Pancreas (tissue), 10 donors: Measurements from ENCODE around the gene PTPN23. TPM values are rescaled to one million over a fixed set of nuclear protein-coding genes. Genes with fewer than 3 reads are reported as not detected.
A peak's percentile ranks its signal among the peaks of the same experiment; 100 is the strongest.

ENCODE experiments used
- ATAC-seq, 4 donors: fragments of 200-7000 bp; cut with Tn5 transposase; one replicate each; pipeline versions ENCODE4 v1.8.0 to v1.9.1; 2020; ENCODE audit warnings: mild to moderate bottlenecking in 4 of 4, moderate library complexity in 4 of 4
- DNase-seq, 6 donors: peaks; one replicate each; pipeline ENCODE4 v3.0.0-alpha.2; 2020
- FAIRE-seq: peaks from 2 replicates; lab custom pipeline; 2012; peaks lifted over from hg19 to GRCh38; lab: Jason Lieb, UNC
- H3K27ac ChIP-seq, 4 donors: fragments of 200-600 bp; sonication (generic); 1 replicate in 3 of 4; 2 replicates in 1 of 4; pipeline versions ENCODE4 v1.5.0 to v1.8.0; 2020
- H3K27me3 ChIP-seq, 4 donors: fragments of 200-600 bp; one replicate each; pipeline ENCODE4 v1.8.0; 2021
- H3K36me3 ChIP-seq, 3 donors: fragments of 200-600 bp; sonication (generic) in 1 of 3; one replicate each; pipeline versions ENCODE4 v1.5.0 to v1.8.0; 2020 to 2021
- H3K4me1 ChIP-seq, 3 donors: fragments of 200-600 bp; one replicate each; pipeline ENCODE4 v1.8.0; 2021
- H3K4me3 ChIP-seq, 4 donors: fragments of 200-600 bp; sonication (generic) in 2 of 4; one replicate each; pipeline versions ENCODE4 v1.5.0 to v1.8.0; 2020 to 2021
- H3K9me3 ChIP-seq, 4 donors: fragments of 200-600 bp; one replicate each; pipeline ENCODE4 v1.8.0; 2021
- CTCF ChIP-seq, 4 donors: fragments of 200-600 bp; sonication (generic) in 3 of 4; IDR thresholded peaks; one replicate each; pipeline versions ENCODE4 v1.5.0 to v1.8.0; 2021; ENCODE audit warnings: antibody characterized with exemption in 4 of 4
- WGBS, 2 donors: extraction: QIAGEN DNeasy Blood & Tissue Kit; methylation state at CpG; one replicate each; pipeline ENCODE4 v1.1.7; 2013; 5-methylcytosine and 5-hydroxymethylcytosine counted together
- intact Hi-C, 3 donors: fragments of 100-400 bp; cut with DNase I; formaldehyde crosslinking; loops; one replicate each; pipeline versions ENCODE4 v1.11.1 to v1.14.2; 2022
- polyA plus RNA-seq, 2 donors: library from polyadenylated mRNA; stranded (reverse); fragments of 200-250 nt; gene quantifications; one replicate each; pipeline ENCODE4 v1.2.3, GENCODE V29; 2013
- total RNA-seq, 6 donors: library from RNA; stranded (reverse); fragmentation: NEBNext Ultra II Directional in 4 of 6; extraction: Animal tissue kit (Norgen Biotek cat#: 25700) in 4 of 6; gene quantifications; one replicate each; pipeline versions ENCODE4 v1.2.1 to v1.2.4, GENCODE V29; 2021 to 2023
- donor health status: healthy with polysubstance abuse.
- donor health status: DM: no; HTN: no; CAD: no; lungs with moderate emphysema.
- donor health status: DM: no; HTN: no; CAD: no.
- donor health status: control.
- donor health status: control.
- donor health status: Bipolar disorder and iron deficiency.
- donor health status: DM: yes; HTN: yes; CAD: no.
- donor health status: DM: no; HTN: no; CAD: no.
- donor health status: DM: no; HTN: no; CAD: no.
- donor health status: DM: yes; HTN: yes; CAD: no.

The PTPN23 gene
- total and polyA plus RNA-seq, 8 donors = 14.2 to 40.8 (median 21.1) TPM

GRCh38 chr3:47370887-47371697 lies 9.7 kb upstream of the PTPN23 start:
- ATAC-seq = peak in 1 of 4 donors; percentile 44
- intact Hi-C loops = no loop called here

GRCh38 chr3:47374587-47374986 lies 6.2 kb upstream of the PTPN23 start:
- TF ChIP-seq CTCF (IDR thresholded peaks at IDR 0.05) = no peak
- intact Hi-C loops = no loop called here
- no peak for ATAC-seq

More at GRCh38 chr3:47370887-47371697, 9.7 kb upstream of the PTPN23 start:
- 32 to 37% methylated on average over 13 of the region's 13 CpGs for WGBS, 2 donors
- peak in 1 of 4 donors; percentile 8 for TF ChIP-seq CTCF (IDR thresholded peaks at IDR 0.05)
- H3K27me3 ChIP-seq = no peaks in the 10 kb centered on the region
- no peak overlapping the region for H3K4me3 ChIP-seq
- H3K36me3 ChIP-seq = no peaks in the 10 kb centered on the region
- no peak overlapping the region for H3K27ac ChIP-seq
- no peak for DNase-seq
- FAIRE-seq = no peak
- H3K9me3 ChIP-seq = no peaks in the 10 kb centered on the region
- no peaks in the 10 kb centered on the region for H3K4me1 ChIP-seq

GRCh38 chr3:47376393-47376792 lies 4.4 kb upstream of the PTPN23 start:
- intact Hi-C loops = no loop called here
- WGBS, 2 donors = 76 to 98% methylated on average over 3 of the region's 3 CpGs

More at GRCh38 chr3:47374587-47374986, 6.2 kb upstream of the PTPN23 start:
- H3K9me3 ChIP-seq = no peaks in the 10 kb centered on the region
- H3K27me3 ChIP-seq = no peaks in the 10 kb centered on the region
- no peak for DNase-seq
- H3K36me3 ChIP-seq = no peaks in the 10 kb centered on the region
- H3K4me3 ChIP-seq = no peak overlapping the region
- no peak for FAIRE-seq
- peaks cover 0 to 8% (median 7%) of the 10 kb centered on the region in 3 donors for H3K4me1 ChIP-seq
- H3K27ac ChIP-seq = no peak overlapping the region

GRCh38 chr3:47377186-47377585 lies 3.6 kb upstream of the PTPN23 start:
- no peak overlapping the region for H3K4me3 ChIP-seq
- no peak overlapping the region for H3K27ac ChIP-seq
- no peak for TF ChIP-seq CTCF (IDR thresholded peaks at IDR 0.05)
- H3K36me3 ChIP-seq = no peaks in the 10 kb centered on the region
- peaks cover 4 to 16% (median 12%) of the 10 kb centered on the region in 3 donors for H3K4me1 ChIP-seq
- ATAC-seq = no peak
- intact Hi-C loops = no loop called here
- H3K27me3 ChIP-seq = no peaks in the 10 kb centered on the region
- FAIRE-seq = no peak
- no peak for DNase-seq
- H3K9me3 ChIP-seq = no peaks in the 10 kb centered on the region
- WGBS, 2 donors = 84 to 97% methylated on average over 2 of the region's 2 CpGs

More at GRCh38 chr3:47376393-47376792, 4.4 kb upstream of the PTPN23 start:
- no peak for FAIRE-seq
- H3K27ac ChIP-seq = no peak overlapping the region
- H3K27me3 ChIP-seq = no peaks in the 10 kb centered on the region
- no peak for ATAC-seq
- no peak overlapping the region for H3K4me3 ChIP-seq
- H3K4me1 ChIP-seq = peaks cover 0 to 12% (median 9%) of the 10 kb centered on the region in 3 donors
- no peak for TF ChIP-seq CTCF (IDR thresholded peaks at IDR 0.05)
- H3K9me3 ChIP-seq = no peaks in the 10 kb centered on the region
- H3K36me3 ChIP-seq = no peaks in the 10 kb centered on the region
- no peak for DNase-seq

- H3K4me1 ChIP-seq = peaks cover 6 to 18% (median 12%) of the 10 kb centered on the region in 3 donors
- intact Hi-C loops = no loop called here
- no peak overlapping the region for H3K27ac ChIP-seq
- H3K4me3 ChIP-seq = peak overlapping the region in 2 of 4 donors; percentile 71 to 96
- ATAC-seq = no peak
- H3K9me3 ChIP-seq = no peaks in the 10 kb centered on the region
- H3K27me3 ChIP-seq = no peaks in the 10 kb centered on the region
- DNase-seq = no peak
- no peak for TF ChIP-seq CTCF (IDR thresholded peaks at IDR 0.05)
- no peak for FAIRE-seq
- no peaks in the 10 kb centered on the region for H3K36me3 ChIP-seq
Measured at GRCh38 chr3:47378869-47379268, 2.0 kb upstream of the PTPN23 start.
